ENCODE measurements around the gene CDH6. TPM values are rescaled to one million over a fixed set of nuclear protein-coding genes. Genes with fewer than 3 reads are reported as not detected.

CDH6 gene
- total and polyA plus RNA-seq, 2 experiments from 2014 or later: 0.60 to 1.1 TPM

GRCh38 chr5:31225118-31225517 lies 31.6 kb downstream of the CDH6 start (continued):
- TF ChIP-seq REST (IDR thresholded peaks at IDR 0.05; ENCODE audit: unreplicated experiment) (no peak), JUNB (IDR thresholded peaks at IDR 0.05; ENCODE audit: unreplicated experiment) (no peak), ZNF114 (CRISPR knock-in tag; IDR thresholded peaks at IDR 0.05) (no peak)

DNA sequence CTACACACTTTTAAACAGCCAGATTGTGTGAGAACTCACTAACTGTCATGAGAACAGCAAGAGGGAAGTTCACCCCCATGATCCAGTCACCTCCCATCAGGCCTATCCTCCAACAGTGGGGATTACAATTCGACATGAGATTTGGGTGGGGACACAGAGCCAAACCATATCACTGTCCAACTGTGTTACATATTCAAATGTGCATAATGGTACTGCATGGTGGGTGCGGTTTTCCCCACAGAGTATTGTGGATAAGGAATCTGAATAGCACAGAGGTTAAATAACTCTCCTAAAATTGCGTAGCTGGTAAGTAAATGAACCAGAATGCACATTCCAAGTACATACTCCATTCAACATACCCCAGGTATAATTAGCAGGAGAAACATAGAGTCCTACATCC lies 32.1 kb downstream of the CDH6 start:
- no peak for ATAC-seq
- H3K4me1 Mint-ChIP-seq: no peaks in the 10 kb centered on the region
- Histone ChIP-seq H3K27ac (ENCODE audit: low read depth) (no peak overlapping the region), H3K27me3 (ENCODE audit: insufficient read depth) (no peaks in the 10 kb centered on the region), H3K36me3 (ENCODE audit: insufficient read depth) (no peaks in the 10 kb centered on the region), H3K4me3 (no peak overlapping the region), H3F3A (replicated peaks; ENCODE audit: low read depth) (no peaks in the 10 kb centered on the region), H3K4me2 (no peak overlapping the region), H3K4me1 (ENCODE audit: insufficient read depth) (no peaks in the 10 kb centered on the region), H3K79me2 (replicated peaks; ENCODE audit: insufficient read depth) (no peaks in the 10 kb centered on the region), H2AFZ (no peak overlapping the region), H4K20me1 (replicated peaks; ENCODE audit: insufficient read depth) (no peaks in the 10 kb centered on the region), H3K9me2 (ENCODE audit: insufficient read depth) (no peaks in the 10 kb centered on the region)
- H3K27me3 Mint-ChIP-seq (ENCODE audit: insufficient read depth, low read depth, poor library complexity): no peaks in the 10 kb centered on the region
- no peaks in the 10 kb centered on the region for H3K36me3 Mint-ChIP-seq (ENCODE audit: low read depth)
- H3K9me3 Mint-ChIP-seq: no peaks in the 10 kb centered on the region
- H3K4me3 Mint-ChIP-seq: no peak overlapping the region
- no peak for DNase-seq (ENCODE audit: low spot score)
- H3K27ac Mint-ChIP-seq: no peak overlapping the region
- TF ChIP-seq STAT1 (IDR thresholded peaks at IDR 0.05; ENCODE audit: unreplicated experiment) (no peak), ZNF114 (CRISPR knock-in tag; IDR thresholded peaks at IDR 0.05) (no peak), CREB1 (CRISPR knock-in tag; IDR thresholded peaks at IDR 0.05; ENCODE audit: low read depth) (no peak), ZNF462 (CRISPR knock-in tag; IDR thresholded peaks at IDR 0.05) (no peak)
